Caki2 (cell line): ENCODE results near the gene VPS35L. TPM values are rescaled to one million over a fixed set of nuclear protein-coding genes. Genes with fewer than 3 reads are reported as not detected.
"Not testable (repeated sequence)": the region's sequence is repeated elsewhere in the genome, so short reads cannot be mapped to it uniquely, and the experiment has no call there.

Experiments used
- DNase-seq: peaks from one replicate; pipeline ENCODE4 v3.0.0-alpha.2; 2015; ENCODE audit warnings: low read depth
- in situ Hi-C: cut with HindIII; loops from 2 replicates; pipeline ENCODE4 v1.10.0; 2016; ENCODE audit warnings: low sequenced_read_pairs, low pct_unique_long_range_greater_than_20kb, mixed read lengths
- total RNA-seq: library from RNA; depleted of rRNA; stranded (reverse); fragments of >200 nt; shearing (Covaris generic); gene quantifications from 2 replicates; pipeline ENCODE4 v1.2.3, GENCODE V29; 2014; ENCODE audit warnings: low replicate concordance

Gene VPS35L
- total RNA-seq, 1 experiment from 2014 or later: 20.7 TPM

GRCh38 chr16:19524616-19525384 lies 30.7 kb upstream of the VPS35L start:
- in situ Hi-C loops: loop anchor here (25.0 kb wide), 1 partner anchor 412 kb away; the partner anchor contains the start of gene ITPRIPL2
- DNase-seq: peak; percentile 26

GRCh38 chr16:19525385-19525723 lies 30.1 kb upstream of the VPS35L start:
- in situ Hi-C loops: loop anchor here (25.0 kb wide), 1 partner anchor 413 kb away; the partner anchor contains the start of gene ITPRIPL2
- DNase-seq: no peak

- in situ Hi-C loops: loop anchor here (25.0 kb wide), 1 partner anchor 415 kb away; the partner anchor contains the start of gene ITPRIPL2
- DNase-seq: no peak
Measured at GRCh38 chr16:19527161-19527560, 28.3 kb upstream of the VPS35L start.

GRCh38 chr16:19528666-19529065 lies 26.8 kb upstream of the VPS35L start:
- no peak for DNase-seq
- in situ Hi-C loops: loop anchor here (25.0 kb wide), 1 partner anchor 416 kb away; the partner anchor contains the start of gene ITPRIPL2

- in situ Hi-C loops: loop anchor here (25.0 kb wide), 1 partner anchor 420 kb away; the partner anchor contains the start of gene ITPRIPL2
Measured at GRCh38 chr16:19532601-19533000, 22.9 kb upstream of the VPS35L start.

GRCh38 chr16:19540241-19540970 lies 15.1 kb upstream of the VPS35L start:
- in situ Hi-C loops: loop anchor here (25.0 kb wide), 1 partner anchor 428 kb away; the partner anchor contains the start of gene ITPRIPL2
- DNase-seq: no peak

More at GRCh38 chr16:19532601-19533000, 22.9 kb upstream of the VPS35L start:
- DNase-seq: no peak

GRCh38 chr16:19542138-19542821 lies 13.2 kb upstream of the VPS35L start:
- DNase-seq: no peak
- in situ Hi-C loops: loop anchor here (25.0 kb wide), 1 partner anchor 430 kb away; the partner anchor contains the start of gene ITPRIPL2

- not testable (repeated sequence) for DNase-seq
- in situ Hi-C loops: loop anchor here (25.0 kb wide), 1 partner anchor 431 kb away; the partner anchor contains the start of gene ITPRIPL2
Measured at GRCh38 chr16:19543278-19543996, 12.1 kb upstream of the VPS35L start.

GRCh38 chr16:19548144-19548543 lies 7.4 kb upstream of the VPS35L start:
- DNase-seq: no peak
- in situ Hi-C loops: loop anchor here (25.0 kb wide), 1 partner anchor 436 kb away; the partner anchor contains the start of gene ITPRIPL2

- in situ Hi-C loops: loop anchor here (25.0 kb wide), 1 partner anchor 437 kb away; the partner anchor contains the start of gene ITPRIPL2
- DNase-seq: no peak
Measured at GRCh38 chr16:19549673-19550072, 5.8 kb upstream of the VPS35L start.

- DNase-seq: peak; percentile 72
- in situ Hi-C loops: no loop called here
Measured at GRCh38 chr16:19555938-19556771, 652 bp downstream of the VPS35L start.

- DNase-seq: peak; percentile 46
- in situ Hi-C loops: no loop called here
Measured at GRCh38 chr16:19559242-19559910, 3.9 kb downstream of the VPS35L start.

GRCh38 chr16:19560078-19560477 lies 4.6 kb downstream of the VPS35L start:
- in situ Hi-C loops: no loop called here
- no peak for DNase-seq

- DNase-seq: peak; percentile 28
- in situ Hi-C loops: no loop called here
Measured at GRCh38 chr16:19563377-19563776, 7.9 kb downstream of the VPS35L start.

GRCh38 chr16:19566362-19566761 lies 10.9 kb downstream of the VPS35L start:
- in situ Hi-C loops: no loop called here
- no peak for DNase-seq

GRCh38 chr16:19567560-19567959 lies 12.1 kb downstream of the VPS35L start:
- no peak for DNase-seq
- in situ Hi-C loops: no loop called here
